Activated CD8-positive, alpha-beta memory T cell treated with anti-CD3 and anti-CD28 coated beads, Interleukin-2, amount 10 ng/mL, durations not matched to agents 7 days and 5 days (primary cell): ENCODE results near the gene CNTD1. TPM values are rescaled to one million over a fixed set of nuclear protein-coding genes. Genes with fewer than 3 reads are reported as not detected.
"Not testable (repeated sequence)": the region's sequence is repeated elsewhere in the genome, so short reads cannot be mapped to it uniquely, and the experiment has no call there.

Experiments used
- ATAC-seq: fragments of 150-1000 bp; cut with Tn5 transposase; one replicate; pipeline ENCODE4 v1.10.0; 2021; ENCODE audit warnings: moderate library complexity
- CTCF ChIA-PET: fragments of 350-600 bp; sonication (Branson Sonifier 250); formaldehyde crosslinking; loops from one replicate; lab custom pipeline; 2021; ENCODE audit warnings: antibody characterized with exemption; lab: Charles Lee
- DNase-seq: peaks from one replicate; pipeline ENCODE4 v3.0.0-alpha.2; 2020
- H3K27ac Mint-ChIP-seq: one replicate; pipeline ENCODE4 v1.8.0; 2021; ENCODE audit warnings: mild to moderate bottlenecking, mixed read lengths
- H3K27me3 Mint-ChIP-seq: one replicate; pipeline ENCODE4 v1.8.0; 2021; ENCODE audit warnings: mixed read lengths
- H3K36me3 Mint-ChIP-seq: one replicate; pipeline ENCODE4 v1.8.0; 2021; ENCODE audit warnings: mild to moderate bottlenecking, mixed read lengths
- H3K4me1 Mint-ChIP-seq: one replicate; pipeline ENCODE4 v1.8.0; 2021; ENCODE audit warnings: mixed read lengths
- H3K4me3 Mint-ChIP-seq: one replicate; pipeline ENCODE4 v1.8.0; 2021; ENCODE audit warnings: mild to moderate bottlenecking, moderate library complexity, mixed read lengths
- H3K9me3 Mint-ChIP-seq: one replicate; pipeline ENCODE4 v1.8.0; 2022; ENCODE audit warnings: low read depth, mixed read lengths
- microRNA-seq: library from miRNA; unstranded; fragments of <30 nt; microRNA quantifications from one replicate; pipeline ENCODE4 v1.2.0, GENCODE V29; 2022
- total RNA-seq, 2 experiments: library from RNA; stranded (reverse); gene quantifications; one replicate each; pipeline ENCODE4 v1.2.3, GENCODE V29; 2021

Gene CNTD1
- total RNA-seq, 2 experiments from 2014 or later = not detected

DNA sequence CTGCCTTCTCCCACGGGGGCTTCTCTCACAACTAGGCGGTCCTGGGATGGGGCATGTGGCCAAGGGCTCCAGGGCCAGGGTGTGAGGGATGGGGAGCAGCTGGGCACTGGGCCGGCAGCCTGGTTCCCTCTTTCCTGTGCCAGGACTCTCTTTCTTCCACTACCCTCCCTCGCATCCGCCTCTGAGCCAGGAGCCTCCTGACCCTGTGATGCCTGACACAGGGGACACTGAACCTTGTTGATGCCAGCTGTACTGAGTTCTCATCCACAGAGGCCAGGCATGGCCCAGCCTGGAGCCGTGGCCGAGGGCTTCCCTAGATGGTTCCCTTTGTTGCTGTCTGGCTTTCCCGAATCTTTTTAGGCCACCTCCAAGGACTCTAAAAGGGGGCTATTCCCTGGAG, 57.9 kb downstream of the CNTD1 start:
- H3K9me3 Mint-ChIP-seq, DNase-seq, H3K27ac Mint-ChIP-seq, ATAC-seq, H3K36me3 Mint-ChIP-seq, H3K4me1 Mint-ChIP-seq, CTCF ChIA-PET, H3K27me3 Mint-ChIP-seq, H3K4me3 Mint-ChIP-seq: not testable (repeated sequence)

GRCh38 chr17:42857389-42857788, 58.7 kb downstream of the CNTD1 start:
- Mint-ChIP-seq H3K27ac (no peak overlapping the region), H3K4me1 (no peaks in the 10 kb centered on the region), H3K36me3 (no peaks in the 10 kb centered on the region), H3K27me3 (peaks cover 2% of the 10 kb centered on the region), H3K4me3 (no peak overlapping the region), H3K9me3 (no peaks in the 10 kb centered on the region)
- CTCF ChIA-PET = no interaction called here
- DNase-seq (no peak), ATAC-seq (no peak)

Small RNAs within 50 kb of the gene (microRNA-seq; reads per million reads assigned to microRNA genes)
- 2.1 reads per million for gene MIR6781

Other genes starting within 250 kb of the CNTD1 start
- 1 to 10 TPM in 1 of 2 experiments, under 1 TPM in 1; 0.70 to 1.1 TPM for gene HSD17B1, start 245.9 kb upstream of the CNTD1 start, total RNA-seq
- 100 to 1,000 TPM in 1 of 2 experiments, 10 to 100 TPM in 1; 95.9 to 108 TPM for gene COASY, start 236.7 kb upstream of the CNTD1 start, total RNA-seq
- 10 to 100 TPM; 54.8 to 60.4 TPM for gene MLX, start 231.8 kb upstream of the CNTD1 start, total RNA-seq
- 10 to 100 TPM; 24.4 to 25.5 TPM for gene PSMC3IP, start 221.1 kb upstream of the CNTD1 start, total RNA-seq
- 10 to 100 TPM; 46.7 to 54.2 TPM for gene RETREG3, start 189.5 kb upstream of the CNTD1 start, total RNA-seq
- gene TUBG1, start 189.2 kb upstream of the CNTD1 start, total RNA-seq = 100 to 1,000 TPM in 1 of 2 experiments, 10 to 100 TPM in 1; 92.3 to 103 TPM
- gene TUBG2, start 139.6 kb upstream of the CNTD1 start, total RNA-seq = 10 to 100 TPM; 13.5 to 14.6 TPM
- 1 to 10 TPM; 1.3 to 1.4 TPM for gene PLEKHH3, start 121.9 kb upstream of the CNTD1 start, total RNA-seq
- gene CCR10, start 117.0 kb upstream of the CNTD1 start, total RNA-seq = under 1 TPM in 1 of 2 experiments, not detected in 1; 0.45 TPM
- gene CNTNAP1, start 116.3 kb upstream of the CNTD1 start, total RNA-seq = 1 to 10 TPM in 1 of 2 experiments, under 1 TPM in 1; 0.61 to 1.9 TPM
- gene EZH1, start 53.8 kb upstream of the CNTD1 start, total RNA-seq = 10 to 100 TPM; 39.9 to 46.5 TPM
- gene RAMP2, start 37.6 kb upstream of the CNTD1 start, total RNA-seq = not detected
- gene VPS25, start 25.4 kb upstream of the CNTD1 start, total RNA-seq = 10 to 100 TPM; 62.8 to 77.8 TPM
- under 1 TPM; 0.20 to 0.59 TPM for gene WNK4, start 18.3 kb upstream of the CNTD1 start, total RNA-seq
- 10 to 100 TPM; 43.7 to 48.2 TPM for gene COA3, start 157 bp upstream of the CNTD1 start, total RNA-seq
- 10 to 100 TPM; 94.7 to 99.8 TPM for gene BECN1, start 25.4 kb downstream of the CNTD1 start, total RNA-seq
- 100 to 1,000 TPM; 123 to 166 TPM for gene PSME3, start 34.5 kb downstream of the CNTD1 start, total RNA-seq
- 1 to 10 TPM; 1.8 to 2.4 TPM for gene AOC2, start 45.7 kb downstream of the CNTD1 start, total RNA-seq
- gene AOC3, start 52.3 kb downstream of the CNTD1 start, total RNA-seq = 1 to 10 TPM; 1.1 to 1.5 TPM
- gene G6PC1, start 101.9 kb downstream of the CNTD1 start, total RNA-seq = not detected
- 10 to 100 TPM; 34.1 to 41.9 TPM for gene AARSD1, start 165.6 kb downstream of the CNTD1 start, total RNA-seq
- under 1 TPM in 1 of 2 experiments, not detected in 1; 0.30 TPM for gene PTGES3L, start 181.2 kb downstream of the CNTD1 start, total RNA-seq
- gene RUNDC1, start 181.7 kb downstream of the CNTD1 start, total RNA-seq = 10 to 100 TPM; 16.9 to 17.4 TPM
- gene RPL27, start 199.6 kb downstream of the CNTD1 start, total RNA-seq = 100 to 1,000 TPM; 889 to 934 TPM
- 100 to 1,000 TPM; 125 to 175 TPM for gene IFI35, start 207.9 kb downstream of the CNTD1 start, total RNA-seq
- gene VAT1, start 223.5 kb downstream of the CNTD1 start, total RNA-seq = 10 to 100 TPM; 10.7 to 16.8 TPM
- gene RND2, start 226.4 kb downstream of the CNTD1 start, total RNA-seq = not detected